Sigmoid colon (tissue), 4 donors: ENCODE measurements around the gene EYA3.

Experiments used
- EP300 ChIP-seq, 4 donors: sonication (generic); formaldehyde crosslinking; IDR thresholded peaks; one replicate each; pipeline ENCODE4 v1.6.1; 2017; ENCODE audit warnings: antibody characterized with exemption in 4 of 4
- POLR2AphosphoS5 ChIP-seq, 4 donors: sonication (generic); formaldehyde crosslinking; IDR thresholded peaks; one replicate each; pipeline ENCODE4 v1.6.1; 2017; ENCODE audit warnings: antibody characterized with exemption in 4 of 4
- TF ChIP-seq, protein P1 (sequence below), 4 experiments: fragments of 450-650 bp in 3 of 4; fragments of 200-600 bp in 1 of 4; IDR thresholded peaks; one replicate each; pipeline ENCODE4 v1.5.1; 2016 to 2019; ENCODE audit warnings: antibody characterized with exemption in 4 of 4, mild to moderate bottlenecking in 3 of 4, moderate library complexity in 2 of 4

DNA sequence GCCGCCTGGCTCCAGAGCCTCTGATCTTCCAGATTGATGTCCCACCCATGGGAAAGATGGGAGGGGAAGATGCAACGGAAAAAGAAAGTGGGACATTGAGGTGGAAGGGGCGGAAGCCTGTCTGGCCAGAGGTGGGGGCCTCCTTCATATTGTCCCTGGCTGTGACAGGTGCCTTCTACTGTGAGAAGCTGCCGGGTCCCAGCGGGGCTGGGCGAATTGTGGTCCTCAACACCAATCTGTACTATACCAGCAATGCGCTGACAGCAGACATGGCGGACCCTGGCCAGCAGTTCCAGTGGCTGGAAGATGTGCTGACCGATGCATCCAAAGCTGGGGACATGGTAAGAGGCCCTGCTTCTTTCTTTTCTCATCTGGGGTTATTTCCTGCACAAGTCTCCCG, 134.2 kb downstream of the EYA3 start:
- TF ChIP-seq POLR2AphosphoS5 (IDR thresholded peaks at IDR 0.05), result no peak
- TF ChIP-seq EP300 (IDR thresholded peaks at IDR 0.05), result no peak
- TF ChIP-seq, protein P1, sequence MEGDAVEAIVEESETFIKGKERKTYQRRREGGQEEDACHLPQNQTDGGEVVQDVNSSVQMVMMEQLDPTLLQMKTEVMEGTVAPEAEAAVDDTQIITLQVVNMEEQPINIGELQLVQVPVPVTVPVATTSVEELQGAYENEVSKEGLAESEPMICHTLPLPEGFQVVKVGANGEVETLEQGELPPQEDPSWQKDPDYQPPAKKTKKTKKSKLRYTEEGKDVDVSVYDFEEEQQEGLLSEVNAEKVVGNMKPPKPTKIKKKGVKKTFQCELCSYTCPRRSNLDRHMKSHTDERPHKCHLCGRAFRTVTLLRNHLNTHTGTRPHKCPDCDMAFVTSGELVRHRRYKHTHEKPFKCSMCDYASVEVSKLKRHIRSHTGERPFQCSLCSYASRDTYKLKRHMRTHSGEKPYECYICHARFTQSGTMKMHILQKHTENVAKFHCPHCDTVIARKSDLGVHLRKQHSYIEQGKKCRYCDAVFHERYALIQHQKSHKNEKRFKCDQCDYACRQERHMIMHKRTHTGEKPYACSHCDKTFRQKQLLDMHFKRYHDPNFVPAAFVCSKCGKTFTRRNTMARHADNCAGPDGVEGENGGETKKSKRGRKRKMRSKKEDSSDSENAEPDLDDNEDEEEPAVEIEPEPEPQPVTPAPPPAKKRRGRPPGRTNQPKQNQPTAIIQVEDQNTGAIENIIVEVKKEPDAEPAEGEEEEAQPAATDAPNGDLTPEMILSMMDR (IDR thresholded peaks at IDR 0.05), result no peak
